Uterus (tissue), 4 donors: Measurements from ENCODE around the gene LRRC1. TPM values are rescaled to one million over a fixed set of nuclear protein-coding genes. Genes with fewer than 3 reads are reported as not detected.

Experiments
- DNase-seq, 2 donors: peaks; one replicate each; pipeline ENCODE4 v3.0.0-alpha.2; 2019 to 2020
- H3K27ac ChIP-seq, 2 donors: fragments of 200-600 bp; sonication (generic); 1 replicate in 1 of 2; 2 replicates in 1 of 2; pipeline ENCODE4 v1.5.1; 2016 to 2018
- H3K27me3 ChIP-seq, 2 donors: fragments of 200-600 bp; sonication (generic); one replicate each; pipeline ENCODE4 v1.5.1; 2018 to 2019; ENCODE audit warnings: control low read depth in 1 of 2
- H3K36me3 ChIP-seq, 2 donors: fragments of 200-600 bp; sonication (generic); one replicate each; pipeline ENCODE4 v1.5.1; 2019; ENCODE audit warnings: control low read depth in 1 of 2
- H3K4me1 ChIP-seq, 2 donors: fragments of 200-600 bp; sonication (generic); one replicate each; pipeline ENCODE4 v1.5.1; 2018 to 2019; ENCODE audit warnings: control low read depth in 1 of 2
- H3K4me3 ChIP-seq, 2 donors: fragments of 200-600 bp; sonication (generic); 1 replicate in 1 of 2; 2 replicates in 1 of 2; pipeline ENCODE4 v1.5.1; 2018 to 2019; ENCODE audit warnings: mild to moderate bottlenecking in 1 of 2
- H3K9me3 ChIP-seq, 2 donors: fragments of 200-600 bp; sonication (generic); one replicate each; pipeline ENCODE4 v1.5.1; 2019; ENCODE audit warnings: control low read depth in 1 of 2
- POLR2A ChIP-seq, 2 donors: fragments of 450-650 bp; IDR thresholded peaks; one replicate each; pipeline ENCODE4 v1.6.1; 2016; ENCODE audit warnings: antibody characterized with exemption in 2 of 2, mild to moderate bottlenecking in 1 of 2, moderate library complexity in 1 of 2
- intact Hi-C: fragments of 100-400 bp; cut with DNase I; formaldehyde crosslinking; loops from one replicate; pipeline ENCODE4 v1.15.1; 2023; ENCODE audit warnings: low total_unique reads
- total RNA-seq, 4 donors: library from RNA; depleted of rRNA in 3 of 4; stranded (reverse); fragments of >200 nt in 3 of 4; gene quantifications; one replicate each; pipeline versions ENCODE4 v1.1.0 to v1.2.4, GENCODE V29; 2014 to 2023
- TF ChIP-seq, protein P1 (sequence below), 4 experiments: fragments of 200-600 bp in 2 of 4; fragments of 450-650 bp in 2 of 4; sonication (generic) in 2 of 4; IDR thresholded peaks; one replicate each; pipeline ENCODE4 v1.5.1; 2016 to 2019; ENCODE audit warnings: antibody characterized with exemption in 4 of 4, mild to moderate bottlenecking in 2 of 4, moderate library complexity in 1 of 4
- donor health status: DM: yes; HTN: yes; CAD: no.

The LRRC1 gene
- total RNA-seq, 4 donors from 2014 or later, result 4.4 to 39.7 (median 17.7) TPM

DNA sequence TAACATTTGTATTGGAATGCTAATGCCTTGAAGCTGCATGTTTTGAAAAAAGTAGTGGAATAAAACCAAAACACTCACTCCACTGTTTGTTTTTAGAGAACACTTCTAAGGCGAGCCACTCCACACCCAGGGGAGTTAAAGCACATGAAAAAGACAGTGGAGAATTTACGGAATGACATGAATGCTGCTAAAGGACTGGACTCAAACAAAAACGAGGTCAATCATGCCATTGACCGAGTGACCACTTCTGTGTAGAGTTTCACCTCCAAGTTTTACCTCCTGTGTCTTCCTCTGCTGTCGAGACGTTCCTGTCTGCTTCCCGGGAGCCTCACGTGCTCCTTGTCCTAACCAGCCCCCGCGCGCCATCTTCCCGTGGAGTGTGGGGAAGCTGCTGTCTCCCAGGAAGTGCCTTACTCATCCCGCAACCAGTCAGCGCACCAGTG lies 127.8 kb downstream of the LRRC1 start:
- Histone ChIP-seq H3K36me3 (no peaks in the 10 kb centered on the region), H3K27me3 (no peaks in the 10 kb centered on the region), H3K9me3 (no peaks in the 10 kb centered on the region), H3K4me3 (no peak overlapping the region), H3K4me1 (no peaks in the 10 kb centered on the region), H3K27ac (no peak overlapping the region)
- no peak for DNase-seq
- no peak for TF ChIP-seq POLR2A (IDR thresholded peaks at IDR 0.05)
- TF ChIP-seq, protein P1, sequence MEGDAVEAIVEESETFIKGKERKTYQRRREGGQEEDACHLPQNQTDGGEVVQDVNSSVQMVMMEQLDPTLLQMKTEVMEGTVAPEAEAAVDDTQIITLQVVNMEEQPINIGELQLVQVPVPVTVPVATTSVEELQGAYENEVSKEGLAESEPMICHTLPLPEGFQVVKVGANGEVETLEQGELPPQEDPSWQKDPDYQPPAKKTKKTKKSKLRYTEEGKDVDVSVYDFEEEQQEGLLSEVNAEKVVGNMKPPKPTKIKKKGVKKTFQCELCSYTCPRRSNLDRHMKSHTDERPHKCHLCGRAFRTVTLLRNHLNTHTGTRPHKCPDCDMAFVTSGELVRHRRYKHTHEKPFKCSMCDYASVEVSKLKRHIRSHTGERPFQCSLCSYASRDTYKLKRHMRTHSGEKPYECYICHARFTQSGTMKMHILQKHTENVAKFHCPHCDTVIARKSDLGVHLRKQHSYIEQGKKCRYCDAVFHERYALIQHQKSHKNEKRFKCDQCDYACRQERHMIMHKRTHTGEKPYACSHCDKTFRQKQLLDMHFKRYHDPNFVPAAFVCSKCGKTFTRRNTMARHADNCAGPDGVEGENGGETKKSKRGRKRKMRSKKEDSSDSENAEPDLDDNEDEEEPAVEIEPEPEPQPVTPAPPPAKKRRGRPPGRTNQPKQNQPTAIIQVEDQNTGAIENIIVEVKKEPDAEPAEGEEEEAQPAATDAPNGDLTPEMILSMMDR (IDR thresholded peaks at IDR 0.05), result no peak
- intact Hi-C loops, result no loop called here

DNA sequence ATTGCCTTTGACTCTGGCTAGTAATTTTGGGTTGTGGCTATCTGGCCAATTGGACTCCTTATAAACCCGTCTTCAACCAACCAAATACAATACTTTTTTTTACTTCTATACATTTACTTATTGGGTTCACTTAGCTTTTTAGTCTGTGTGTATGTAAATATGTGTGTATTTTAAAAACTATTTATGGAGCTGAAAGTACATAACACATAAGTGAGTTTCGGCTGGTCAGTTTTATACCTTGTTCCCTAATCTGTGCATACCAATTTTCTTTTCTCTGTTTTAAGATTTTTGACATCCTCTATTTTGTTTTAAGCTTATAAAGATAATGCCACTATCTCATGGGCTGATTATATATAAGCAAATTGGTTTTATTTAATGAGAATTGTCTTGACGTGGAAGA lies 129.5 kb downstream of the LRRC1 start:
- no peak overlapping the region for H3K4me3 ChIP-seq
- H3K27me3 ChIP-seq, result no peaks in the 10 kb centered on the region
- H3K36me3 ChIP-seq, result no peaks in the 10 kb centered on the region
- H3K27ac ChIP-seq, result no peak overlapping the region
- H3K9me3 ChIP-seq, result no peaks in the 10 kb centered on the region
- TF ChIP-seq, protein P1 (IDR thresholded peaks at IDR 0.05), result no peak
- TF ChIP-seq POLR2A (IDR thresholded peaks at IDR 0.05), result no peak
- intact Hi-C loops, result no loop called here
- no peaks in the 10 kb centered on the region for H3K4me1 ChIP-seq
- no peak for DNase-seq

DNA sequence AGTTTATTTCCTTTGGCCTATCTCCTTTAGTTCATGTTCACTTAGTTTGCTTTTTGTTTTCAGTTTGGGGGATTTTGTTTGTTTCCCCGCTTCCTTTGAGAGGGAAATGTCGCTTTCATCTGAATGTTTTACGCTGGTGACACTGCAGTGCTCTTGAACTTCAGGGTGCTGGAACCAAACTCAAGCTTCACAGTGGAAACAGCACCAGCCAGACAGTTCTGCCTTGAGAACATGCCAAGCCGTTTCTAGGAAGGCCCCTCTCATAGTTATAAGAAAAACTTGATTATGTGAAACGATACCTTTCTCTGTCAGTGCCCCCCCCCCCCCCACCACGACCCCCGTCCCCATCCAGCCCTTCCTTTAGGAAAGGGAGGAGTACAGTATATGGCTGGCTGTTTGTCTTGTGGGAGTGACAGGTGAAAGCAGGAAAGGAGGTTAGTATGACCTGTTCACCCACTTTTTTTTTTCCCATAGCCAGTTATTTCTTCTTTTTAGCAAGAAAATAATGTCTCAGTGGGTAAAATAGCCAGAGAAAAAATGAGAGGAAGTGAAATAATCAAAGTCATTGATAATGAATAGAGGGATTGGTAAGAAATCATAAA lies 130.1 kb downstream of the LRRC1 start:
- Histone ChIP-seq H3K36me3 (no peaks in the 10 kb centered on the region), H3K4me3 (no peak overlapping the region), H3K4me1 (no peaks in the 10 kb centered on the region), H3K27ac (no peak overlapping the region), H3K9me3 (no peaks in the 10 kb centered on the region), H3K27me3 (no peaks in the 10 kb centered on the region)
- DNase-seq, result no peak
- intact Hi-C loops, result no loop called here
- no peak for TF ChIP-seq POLR2A (IDR thresholded peaks at IDR 0.05)
- TF ChIP-seq, protein P1 (IDR thresholded peaks at IDR 0.05), result no peak

DNA sequence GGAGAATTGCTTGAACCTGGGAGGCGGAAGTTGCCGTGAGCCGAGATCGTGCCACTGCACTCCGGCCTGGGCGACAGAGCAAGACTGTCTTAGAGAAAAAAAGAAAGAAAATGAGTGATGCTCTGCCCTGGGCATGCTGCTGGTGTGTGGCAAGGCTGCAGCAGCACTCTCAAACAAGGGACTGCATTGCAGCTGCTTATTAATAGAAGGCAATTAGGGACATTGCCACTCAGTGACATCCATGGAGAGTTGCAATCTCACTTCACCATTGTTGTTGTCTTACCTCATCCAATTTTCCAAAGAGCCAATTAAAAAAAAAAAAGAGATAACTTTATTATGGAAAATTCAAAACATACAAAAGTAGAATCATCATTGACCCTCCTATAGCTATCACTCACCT lies 131.1 kb downstream of the LRRC1 start:
- Histone ChIP-seq H3K4me1 (no peaks in the 10 kb centered on the region), H3K9me3 (no peaks in the 10 kb centered on the region), H3K36me3 (no peaks in the 10 kb centered on the region), H3K27ac (no peak overlapping the region), H3K4me3 (no peak overlapping the region), H3K27me3 (no peaks in the 10 kb centered on the region)
- TF ChIP-seq POLR2A (IDR thresholded peaks at IDR 0.05), result no peak
- TF ChIP-seq, protein P1 (IDR thresholded peaks at IDR 0.05), result no peak
- DNase-seq, result no peak
- intact Hi-C loops, result no loop called here

DNA sequence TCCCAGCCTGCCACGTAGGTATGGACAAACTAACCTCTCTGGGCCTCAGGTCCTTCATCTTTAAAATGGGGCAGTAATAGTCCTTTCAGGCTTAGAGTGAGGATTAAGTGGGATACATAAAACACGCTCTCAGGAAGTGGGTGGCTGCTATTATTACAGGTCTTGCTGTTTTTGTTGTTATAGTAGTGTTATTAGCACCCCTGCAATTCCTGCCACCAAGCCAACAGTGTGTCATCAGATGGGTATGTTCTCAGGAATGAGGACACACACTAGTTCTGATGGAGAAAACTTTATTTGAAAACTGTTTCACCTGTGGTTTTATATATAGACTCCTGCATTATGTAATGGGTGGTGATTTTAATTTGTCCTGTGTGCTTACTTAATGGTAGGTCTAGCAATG lies 131.7 kb downstream of the LRRC1 start:
- intact Hi-C loops, result no loop called here
- H3K4me1 ChIP-seq, result no peaks in the 10 kb centered on the region
- no peaks in the 10 kb centered on the region for H3K27me3 ChIP-seq
- no peak overlapping the region for H3K27ac ChIP-seq
- H3K9me3 ChIP-seq, result no peaks in the 10 kb centered on the region
- H3K36me3 ChIP-seq, result no peaks in the 10 kb centered on the region
- no peak for TF ChIP-seq POLR2A (IDR thresholded peaks at IDR 0.05)
- TF ChIP-seq, protein P1 (IDR thresholded peaks at IDR 0.05), result no peak
- H3K4me3 ChIP-seq, result no peak overlapping the region
- DNase-seq, result no peak
